Right lung (tissue), 5 donors: ENCODE results near the gene CEP128. TPM values are rescaled to one million over a fixed set of nuclear protein-coding genes. Genes with fewer than 3 reads are reported as not detected.

Experiments
- DNase-seq, 2 donors: peaks; one replicate each; pipeline ENCODE4 v3.0.0-alpha.2; 2013
- polyA plus RNA-seq, 5 donors: library from polyadenylated mRNA; unstranded; fragments of 120-200 nt; gene quantifications; one replicate each; pipeline versions ENCODE4 v1.2.1 to v1.2.3, GENCODE V29; 2013; ENCODE audit warnings: inconsistent platforms in 1 of 5, low replicate concordance in 1 of 5; ENCODE audit not compliant: insufficient read length in 5 of 5, insufficient read depth in 1 of 5

The CEP128 gene
- polyA plus RNA-seq, 5 donors = 4.7 to 9.3 (median 7.7) TPM

- no peak for DNase-seq
Measured at GRCh38 chr14:80678436-80678835, 263.1 kb downstream of the CEP128 start.

GRCh38 chr14:80669426-80669825 is 272.1 kb downstream of the CEP128 start:
- DNase-seq = no peak

GRCh38 chr14:80664576-80664975 is 277.0 kb downstream of the CEP128 start:
- no peak for DNase-seq

- no peak for DNase-seq
Measured at GRCh38 chr14:80663541-80663940, 278.0 kb downstream of the CEP128 start.

GRCh38 chr14:80659783-80660182 is 281.8 kb downstream of the CEP128 start:
- no peak for DNase-seq

- no peak for DNase-seq
Measured at GRCh38 chr14:80658733-80659132, 282.8 kb downstream of the CEP128 start.

GRCh38 chr14:80658155-80658554 is 283.4 kb downstream of the CEP128 start:
- DNase-seq = no peak

- no peak for DNase-seq
Measured at GRCh38 chr14:80653956-80654355, 287.6 kb downstream of the CEP128 start.

GRCh38 chr14:80645667-80646413 is 295.7 kb downstream of the CEP128 start:
- DNase-seq = no peak

GRCh38 chr14:80644826-80645225 is 296.7 kb downstream of the CEP128 start:
- no peak for DNase-seq

GRCh38 chr14:80638620-80639515 is 302.7 kb downstream of the CEP128 start:
- no peak for DNase-seq

- DNase-seq = no peak
Measured at GRCh38 chr14:80637756-80638619, 303.6 kb downstream of the CEP128 start.

GRCh38 chr14:80636071-80636470 is 305.5 kb downstream of the CEP128 start:
- DNase-seq = no peak

- DNase-seq = peak in 1 of 2 donors; percentile 7
Measured at GRCh38 chr14:80634106-80634758, 307.3 kb downstream of the CEP128 start.

- DNase-seq = no peak
Measured at GRCh38 chr14:80629606-80630005, 311.9 kb downstream of the CEP128 start.

GRCh38 chr14:80628547-80628946 is 313.0 kb downstream of the CEP128 start:
- DNase-seq = no peak

GRCh38 chr14:80627745-80628144 is 313.8 kb downstream of the CEP128 start:
- no peak for DNase-seq

- DNase-seq = no peak
Measured at GRCh38 chr14:80624581-80624980, 317.0 kb downstream of the CEP128 start.

GRCh38 chr14:80621701-80622100 is 319.8 kb downstream of the CEP128 start:
- DNase-seq = no peak

GRCh38 chr14:80620434-80620833 is 321.1 kb downstream of the CEP128 start:
- no peak for DNase-seq

GRCh38 chr14:80618751-80619329 is 322.7 kb downstream of the CEP128 start:
- peak; percentile 49 to 69 for DNase-seq
